Neural crest cell (in vitro differentiated cells): ENCODE measurements around the gene GNGT2. TPM values are rescaled to one million over a fixed set of nuclear protein-coding genes. Genes with fewer than 3 reads are reported as not detected.

Experiments
- DNase-seq: peaks from one replicate; pipeline ENCODE4 v3.0.0; 2021; ENCODE audit warnings: low read depth, mixed read lengths, low spot score
- H3K27ac Mint-ChIP-seq: one replicate; pipeline ENCODE4 v1.8.0; 2021; ENCODE audit warnings: mild to moderate bottlenecking, mixed read lengths; ENCODE audit not compliant: unreplicated experiment
- H3K27me3 Mint-ChIP-seq: 2 replicates; pipeline ENCODE4 v1.8.0; 2021; ENCODE audit warnings: low read depth, mild to moderate bottlenecking, mixed read lengths
- H3K36me3 Mint-ChIP-seq: 2 replicates; pipeline ENCODE4 v1.8.0; 2021; ENCODE audit warnings: low read depth, mild to moderate bottlenecking, mixed read lengths
- H3K4me1 Mint-ChIP-seq: 2 replicates; pipeline ENCODE4 v1.8.0; 2021; ENCODE audit warnings: mixed read lengths
- H3K4me3 Mint-ChIP-seq: one replicate; pipeline ENCODE4 v1.8.0; 2021; ENCODE audit warnings: mild to moderate bottlenecking, mixed read lengths
- H3K9me3 Mint-ChIP-seq: 2 replicates; pipeline ENCODE4 v1.8.0; 2021; ENCODE audit warnings: mixed read lengths
- total RNA-seq: library from RNA; stranded (reverse); gene quantifications from 2 replicates; pipeline ENCODE4 v1.2.1, GENCODE V29; 2021
- TF ChIP-seq, protein P1 (sequence below): fragments of 200-600 bp; sonication (generic); conservative IDR thresholded peaks from 2 replicates; pipeline ENCODE4 v1.5.0; 2021; ENCODE audit warnings: antibody characterized with exemption, mild to moderate bottlenecking

GNGT2 gene
- total RNA-seq, 1 donor from 2014 or later: not detected

DNA sequence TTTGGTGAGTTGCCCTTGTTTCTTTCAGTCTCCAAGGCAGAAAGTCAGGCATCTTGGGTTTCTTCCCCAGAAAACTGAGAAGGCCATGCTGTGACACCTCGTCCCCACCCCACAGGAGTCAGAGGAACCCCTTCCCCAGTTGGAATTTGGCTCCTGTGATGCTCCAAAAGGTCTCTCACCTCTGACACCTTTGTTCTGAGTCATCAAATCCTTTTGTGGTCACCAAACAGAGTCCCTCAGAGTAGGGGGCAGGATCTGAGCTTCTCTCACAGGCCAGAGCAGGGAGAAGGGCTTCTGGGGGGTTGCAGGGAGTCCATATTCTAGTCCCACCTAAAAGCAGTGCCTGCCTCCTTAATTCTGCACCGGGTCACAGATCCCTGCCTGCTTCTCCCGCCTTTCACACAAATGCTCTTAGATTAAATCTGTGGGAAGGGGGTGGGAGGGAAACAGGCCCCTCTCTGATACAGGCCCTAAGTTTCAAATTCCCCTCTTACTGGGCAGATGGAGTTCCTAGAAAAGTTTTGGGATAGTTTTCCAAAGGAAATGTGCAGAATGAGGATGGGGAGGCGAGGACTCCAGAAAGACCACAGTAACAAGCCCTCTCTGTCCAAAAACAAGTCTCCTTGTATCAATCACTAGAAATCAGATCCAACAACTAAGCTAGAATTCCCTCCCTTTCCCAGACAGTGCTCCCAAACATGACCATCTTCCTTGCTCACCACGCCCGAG lies 18.9 kb upstream of the GNGT2 start:
- Mint-ChIP-seq H3K4me1 (peaks cover 8% of the 10 kb centered on the region), H3K4me3 (peak overlapping the region; percentile 72), H3K9me3 (no peaks in the 10 kb centered on the region), H3K27ac (no peak overlapping the region), H3K36me3 (no peaks in the 10 kb centered on the region), H3K27me3 (peaks cover 89% of the 10 kb centered on the region)
- DNase-seq: no peak
- TF ChIP-seq, protein P1, sequence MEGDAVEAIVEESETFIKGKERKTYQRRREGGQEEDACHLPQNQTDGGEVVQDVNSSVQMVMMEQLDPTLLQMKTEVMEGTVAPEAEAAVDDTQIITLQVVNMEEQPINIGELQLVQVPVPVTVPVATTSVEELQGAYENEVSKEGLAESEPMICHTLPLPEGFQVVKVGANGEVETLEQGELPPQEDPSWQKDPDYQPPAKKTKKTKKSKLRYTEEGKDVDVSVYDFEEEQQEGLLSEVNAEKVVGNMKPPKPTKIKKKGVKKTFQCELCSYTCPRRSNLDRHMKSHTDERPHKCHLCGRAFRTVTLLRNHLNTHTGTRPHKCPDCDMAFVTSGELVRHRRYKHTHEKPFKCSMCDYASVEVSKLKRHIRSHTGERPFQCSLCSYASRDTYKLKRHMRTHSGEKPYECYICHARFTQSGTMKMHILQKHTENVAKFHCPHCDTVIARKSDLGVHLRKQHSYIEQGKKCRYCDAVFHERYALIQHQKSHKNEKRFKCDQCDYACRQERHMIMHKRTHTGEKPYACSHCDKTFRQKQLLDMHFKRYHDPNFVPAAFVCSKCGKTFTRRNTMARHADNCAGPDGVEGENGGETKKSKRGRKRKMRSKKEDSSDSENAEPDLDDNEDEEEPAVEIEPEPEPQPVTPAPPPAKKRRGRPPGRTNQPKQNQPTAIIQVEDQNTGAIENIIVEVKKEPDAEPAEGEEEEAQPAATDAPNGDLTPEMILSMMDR: no peak

DNA sequence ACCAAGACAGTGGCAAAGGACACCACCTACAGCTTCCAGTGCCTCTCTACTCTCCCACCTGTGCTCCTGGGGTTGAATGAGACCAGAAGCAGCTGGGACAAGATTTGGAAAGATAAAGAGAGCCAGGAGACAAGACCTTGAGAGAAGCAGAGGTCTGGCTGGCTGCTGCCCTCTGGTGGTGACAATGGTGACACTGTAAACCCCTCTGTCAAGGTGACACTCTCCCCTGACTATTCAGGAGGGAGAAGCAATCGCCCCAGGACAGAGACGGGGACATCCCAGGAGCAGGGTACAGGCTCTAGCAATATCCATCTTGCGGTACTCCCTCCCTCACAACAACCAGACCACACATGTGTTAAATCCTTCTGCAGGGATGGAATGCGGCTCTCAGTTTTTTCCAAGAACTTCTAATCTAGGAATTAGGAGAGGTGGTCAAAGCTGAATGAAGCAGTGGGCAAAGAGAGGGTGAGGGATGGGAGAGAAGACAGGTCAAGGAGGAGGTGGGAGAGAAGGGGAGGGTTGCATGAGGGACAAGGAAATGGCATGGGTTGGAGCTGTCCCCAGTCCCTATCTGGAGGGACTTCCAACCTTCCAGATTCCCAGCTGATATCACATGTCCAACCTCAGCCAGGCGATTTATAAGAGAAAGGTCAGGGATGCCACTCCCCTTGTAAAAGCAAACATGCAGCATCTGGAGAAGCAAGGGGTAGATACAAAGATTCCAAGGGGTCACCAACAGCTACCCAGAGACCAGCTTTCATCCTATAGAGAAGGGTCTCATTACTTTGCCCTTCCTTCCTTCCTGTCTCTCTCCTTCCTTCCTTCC lies 17.3 kb upstream of the GNGT2 start:
- no peaks in the 10 kb centered on the region for H3K9me3 Mint-ChIP-seq

DNA sequence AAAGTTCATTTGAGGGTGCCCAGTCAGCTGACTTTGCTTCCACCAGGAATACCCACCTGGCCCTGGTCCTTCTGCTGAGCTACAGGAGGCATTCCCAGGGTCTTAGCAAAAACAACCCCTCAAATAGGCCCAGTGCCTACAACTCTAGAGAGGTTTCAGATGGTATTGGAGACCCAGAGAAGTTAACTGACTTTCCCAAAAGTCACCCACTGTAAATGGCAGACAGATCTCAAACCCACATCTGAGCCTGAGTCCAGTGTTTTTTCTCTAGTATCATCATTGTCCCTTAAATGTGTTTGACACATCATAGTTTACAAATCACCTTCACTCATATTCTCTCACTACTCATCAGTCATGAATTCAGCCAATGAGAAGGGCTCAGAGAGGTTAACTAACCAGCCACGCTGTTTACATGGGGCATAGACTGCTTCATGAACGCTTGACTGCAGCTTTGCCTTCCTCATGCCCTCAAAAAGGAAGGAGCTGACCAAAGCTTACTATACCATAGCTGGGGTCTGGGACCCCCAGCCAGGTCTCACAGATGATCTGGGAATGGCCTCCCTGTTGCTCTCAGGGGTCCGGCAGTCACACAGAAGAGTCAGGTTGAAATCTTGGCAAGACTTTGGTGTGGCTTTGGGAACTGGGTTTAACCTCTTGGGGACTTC lies 16.5 kb upstream of the GNGT2 start:
- Mint-ChIP-seq H3K4me1 (peaks cover 16% of the 10 kb centered on the region), H3K27ac (no peak overlapping the region), H3K4me3 (peak overlapping the region; percentile 63), H3K9me3 (no peaks in the 10 kb centered on the region), H3K27me3 (peaks cover 96% of the 10 kb centered on the region), H3K36me3 (no peaks in the 10 kb centered on the region)
- DNase-seq: no peak
- TF ChIP-seq, protein P1: no peak

More for the DNA sequence above, 17.3 kb upstream of the GNGT2 start:
- Mint-ChIP-seq H3K4me3 (peak overlapping the region; percentile 63), H3K27ac (no peak overlapping the region), H3K36me3 (no peaks in the 10 kb centered on the region), H3K27me3 (peaks cover 93% of the 10 kb centered on the region), H3K4me1 (peaks cover 16% of the 10 kb centered on the region)
- TF ChIP-seq, protein P1: peak; percentile 87
- DNase-seq: peak; percentile 76

DNA sequence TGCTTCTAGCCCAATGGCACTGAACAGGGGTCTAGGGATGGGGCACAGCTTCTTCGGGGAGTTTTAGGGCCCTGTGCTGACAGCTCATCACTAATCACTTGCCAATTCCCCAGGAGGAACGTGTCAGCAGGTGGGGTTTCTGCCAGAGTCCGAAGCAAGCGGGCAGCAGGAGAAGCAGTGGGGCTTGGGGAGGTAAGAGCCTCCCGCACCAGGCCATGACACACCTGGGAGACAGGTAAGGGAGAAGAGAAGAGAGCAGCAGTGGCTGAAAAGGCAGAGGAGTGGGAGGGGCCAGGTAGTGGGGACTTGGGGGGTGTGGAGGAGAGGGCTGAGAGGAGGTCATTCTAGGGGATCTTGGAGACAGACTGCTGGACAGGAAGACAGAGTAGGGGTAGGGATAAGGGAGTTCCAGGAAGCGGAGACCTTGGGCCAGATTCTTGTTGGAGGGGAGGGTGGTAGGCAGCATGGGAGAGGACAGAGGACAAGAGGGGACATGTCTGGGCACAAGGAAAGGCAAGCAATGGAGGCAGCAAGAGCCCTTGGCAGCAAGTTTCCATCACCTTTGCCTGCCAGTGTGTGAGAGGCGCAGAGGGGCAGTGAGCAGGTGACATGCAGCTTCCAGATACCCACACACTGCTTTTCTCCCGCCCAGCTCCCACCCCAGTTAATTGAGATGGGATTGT lies 15.3 kb upstream of the GNGT2 start:
- Mint-ChIP-seq H3K27me3 (peaks cover 90% of the 10 kb centered on the region), H3K9me3 (no peaks in the 10 kb centered on the region), H3K27ac (no peak overlapping the region), H3K4me1 (peaks cover 12% of the 10 kb centered on the region), H3K4me3 (no peak overlapping the region), H3K36me3 (no peaks in the 10 kb centered on the region)
- TF ChIP-seq, protein P1: no peak
- no peak for DNase-seq

DNA sequence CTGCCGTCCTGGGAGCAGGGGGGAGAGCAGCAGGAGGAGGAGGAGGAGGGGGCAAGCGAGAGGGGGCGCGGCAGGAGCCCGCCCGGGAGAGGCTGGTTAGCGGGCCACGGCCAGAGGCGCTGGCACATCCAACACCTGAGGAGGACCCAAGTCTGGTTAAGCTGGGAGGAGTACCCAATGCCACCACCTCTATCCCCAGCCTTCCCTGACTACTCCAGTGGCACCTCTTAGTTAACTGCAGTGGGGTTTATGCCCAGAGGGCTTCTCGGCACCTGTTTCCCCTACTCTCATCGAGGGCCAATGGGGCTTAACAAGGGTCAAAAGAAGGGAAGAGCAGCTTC lies 14.6 kb upstream of the GNGT2 start:
- H3K36me3 Mint-ChIP-seq: no peaks in the 10 kb centered on the region
- peaks cover 12% of the 10 kb centered on the region for H3K4me1 Mint-ChIP-seq
- TF ChIP-seq, protein P1: no peak
- H3K27ac Mint-ChIP-seq: no peak overlapping the region
- DNase-seq: no peak
- no peaks in the 10 kb centered on the region for H3K9me3 Mint-ChIP-seq
- no peak overlapping the region for H3K4me3 Mint-ChIP-seq
- H3K27me3 Mint-ChIP-seq: peaks cover 83% of the 10 kb centered on the region
